ENCODE measurements around the gene ARMH1.

Gene ARMH1

GRCh38 chr1:44640200-44640853 is 34.2 kb upstream of the ARMH1 start:
- TF ChIP-seq CTCF (conservative IDR thresholded peaks at IDR 0.05; ENCODE audit: low read depth, low read length) = no peak
- DNase-seq (ENCODE audit: low read depth) = no peak
- H3K4me3 ChIP-seq (ENCODE audit: low read length) = no peak overlapping the region

- no peak for DNase-seq (ENCODE audit: low read depth)
- H3K4me3 ChIP-seq (ENCODE audit: low read length) = no peak overlapping the region
- TF ChIP-seq CTCF (conservative IDR thresholded peaks at IDR 0.05; ENCODE audit: low read depth, low read length) = no peak
Measured at GRCh38 chr1:44641126-44642102, 33.1 kb upstream of the ARMH1 start.

- H3K4me3 ChIP-seq (ENCODE audit: low read length) = no peak overlapping the region
- no peak for DNase-seq (ENCODE audit: low read depth)
- no peak for TF ChIP-seq CTCF (conservative IDR thresholded peaks at IDR 0.05; ENCODE audit: low read depth, low read length)
Measured at GRCh38 chr1:44642255-44642654, 32.3 kb upstream of the ARMH1 start.

GRCh38 chr1:44642925-44643324 is 31.6 kb upstream of the ARMH1 start:
- TF ChIP-seq CTCF (conservative IDR thresholded peaks at IDR 0.05; ENCODE audit: low read depth, low read length) = no peak
- DNase-seq (ENCODE audit: low read depth) = no peak
- no peak overlapping the region for H3K4me3 ChIP-seq (ENCODE audit: low read length)

- H3K4me3 ChIP-seq (ENCODE audit: low read length) = no peak overlapping the region
- DNase-seq (ENCODE audit: low read depth) = no peak
- TF ChIP-seq CTCF (conservative IDR thresholded peaks at IDR 0.05; ENCODE audit: low read depth, low read length) = no peak
Measured at GRCh38 chr1:44643721-44644334, 30.7 kb upstream of the ARMH1 start.

- no peak overlapping the region for H3K4me3 ChIP-seq (ENCODE audit: low read length)
- TF ChIP-seq CTCF (conservative IDR thresholded peaks at IDR 0.05; ENCODE audit: low read depth, low read length) = no peak
- DNase-seq (ENCODE audit: low read depth) = no peak
Measured at GRCh38 chr1:44644806-44645205, 29.7 kb upstream of the ARMH1 start.

Data from retinal pigment epithelial cell (primary cell).